GM11168 (cell line): ENCODE results near the gene HUS1.
"Not testable (repeated sequence)": the region's sequence is repeated elsewhere in the genome, so short reads cannot be mapped to it uniquely, and the experiment has no call there.

Source experiments
- in situ Hi-C: fragments of 300-500 bp; cut with MboI; formaldehyde crosslinking; loops from one replicate; pipeline ENCODE4 v1.12.0; 2022; ENCODE audit warnings: low sequenced_read_pairs; ENCODE audit not compliant: unreplicated experiment

HUS1 gene

GRCh38 chr7:47979145-47979831 lies at the start of gene HUS1:
TSS of gene HUS1 (minus strand) at chr7:47979615. CDS start at chr7:47979519, 96 bp downstream.
- in situ Hi-C loops, result no loop called here

- in situ Hi-C loops, result no loop called here
These were observed 49.5 kb upstream of the HUS1 start, which contains the start of gene SUN3 for GRCh38 chr7:48028938-48029337. TSS of gene SUN3 (minus strand) at chr7:48029107. CDS start at chr7:48028938, 169 bp downstream.

- in situ Hi-C loops, result no loop called here
These were observed 46.2 kb upstream of the HUS1 start for GRCh38 chr7:48025624-48026023.

- in situ Hi-C loops, result no loop called here
These were observed 38.3 kb upstream of the HUS1 start for GRCh38 chr7:48017674-48018073.

GRCh38 chr7:48016641-48017040 lies 37.2 kb upstream of the HUS1 start:
- in situ Hi-C loops, result no loop called here

GRCh38 chr7:48011951-48012350 lies 32.5 kb upstream of the HUS1 start:
- in situ Hi-C loops, result no loop called here

GRCh38 chr7:48011323-48011722 lies 31.9 kb upstream of the HUS1 start:
- in situ Hi-C loops, result no loop called here

- in situ Hi-C loops, result no loop called here
These were observed 30.5 kb upstream of the HUS1 start for GRCh38 chr7:48009954-48010353.

GRCh38 chr7:48009257-48009656 lies 29.8 kb upstream of the HUS1 start:
- in situ Hi-C loops, result no loop called here

GRCh38 chr7:48006866-48007265 lies 27.5 kb upstream of the HUS1 start:
- in situ Hi-C loops, result no loop called here

GRCh38 chr7:48004638-48005037 lies 25.2 kb upstream of the HUS1 start:
- in situ Hi-C loops, result no loop called here

GRCh38 chr7:48004032-48004431 lies 24.6 kb upstream of the HUS1 start:
- in situ Hi-C loops, result no loop called here

GRCh38 chr7:48000164-48000563 lies 20.7 kb upstream of the HUS1 start:
- in situ Hi-C loops, result not testable (repeated sequence)

- in situ Hi-C loops, result no loop called here
These were observed 20.0 kb upstream of the HUS1 start for GRCh38 chr7:47999413-47999812.

GRCh38 chr7:47992446-47992845 lies 13.0 kb upstream of the HUS1 start:
- in situ Hi-C loops, result no loop called here

- in situ Hi-C loops, result no loop called here
These were observed 12.4 kb upstream of the HUS1 start for GRCh38 chr7:47991741-47992311.

- in situ Hi-C loops, result no loop called here
These were observed 11.9 kb upstream of the HUS1 start for GRCh38 chr7:47991270-47991669.

GRCh38 chr7:47990592-47990991 lies 11.2 kb upstream of the HUS1 start:
- in situ Hi-C loops, result no loop called here

- in situ Hi-C loops, result loop anchor here (10.0 kb wide), 1 partner anchor 105 kb away; no protein-coding TSS in a partner anchor
These were observed 10.4 kb upstream of the HUS1 start for GRCh38 chr7:47989607-47990400.

- in situ Hi-C loops, result loop anchor here (10.0 kb wide), 1 partner anchor 106 kb away; no protein-coding TSS in a partner anchor
These were observed 9.3 kb upstream of the HUS1 start for GRCh38 chr7:47988496-47989386.
